Caco-2 (cell line): Measurements from ENCODE around the gene NFE2L2. TPM values are rescaled to one million over a fixed set of nuclear protein-coding genes. Genes with fewer than 3 reads are reported as not detected.

ENCODE experiments used
- BruUV-seq: library from RNA; stranded (reverse); fragments of 400-500 nt; replicated peaks from 2 replicates; lab custom pipeline; 2021; lab: Mats Ljungman, UMichigan
- CTCF ChIA-PET: fragments of 300-600 bp; sonication (Branson Sonifier 250); formaldehyde crosslinking; loops from one replicate; lab custom pipeline; 2022; ENCODE audit warnings: antibody characterized with exemption; lab: Charles Lee
- POLR2A ChIA-PET: fragments of 300-600 bp; sonication (Branson Sonifier 250); formaldehyde crosslinking; loops from one replicate; lab custom pipeline; 2022; ENCODE audit warnings: antibody characterized with exemption; lab: Charles Lee
- DNase-seq, 2 experiments: peaks; one replicate each; pipeline versions ENCODE4 v3.0.0 to v3.0.0-alpha.2; 2020 to 2022
- H3K27me3 ChIP-seq: replicated peaks from 2 replicates; pipeline ENCODE4 v1.6.0; 2011; ENCODE audit warnings: low read length; ENCODE audit not compliant: control insufficient read depth, insufficient read depth
- H3K36me3 ChIP-seq: 2 replicates; pipeline ENCODE4 v1.5.1; 2011; ENCODE audit warnings: low read length; ENCODE audit not compliant: control insufficient read depth, insufficient read depth
- H3K4me1 ChIP-seq: fragments of 250-450 bp; sonication (Bioruptor Pico); 2 replicates; pipeline ENCODE4 v1.5.1; 2020; ENCODE audit warnings: mild to moderate bottlenecking
- H3K4me3 ChIP-seq: 2 replicates; pipeline ENCODE4 v1.5.1; 2011; ENCODE audit warnings: low read depth, mild to moderate bottlenecking, control low read depth, low read length
- H3K9me3 ChIP-seq: fragments of 250-450 bp; sonication (Bioruptor Pico); 2 replicates; pipeline ENCODE4 v1.5.1; 2020; ENCODE audit warnings: mild to moderate bottlenecking, moderate library complexity
- H3K27ac Mint-ChIP-seq: one replicate; pipeline ENCODE4 v1.8.0; 2022; ENCODE audit warnings: mixed read lengths; ENCODE audit not compliant: unreplicated experiment
- H3K27me3 Mint-ChIP-seq: one replicate; pipeline ENCODE4 v1.8.0; 2022; ENCODE audit warnings: mixed read lengths; ENCODE audit not compliant: insufficient read depth, unreplicated experiment
- H3K36me3 Mint-ChIP-seq: one replicate; pipeline ENCODE4 v1.8.0; 2022; ENCODE audit warnings: mild to moderate bottlenecking, mixed read lengths; ENCODE audit not compliant: insufficient read depth, unreplicated experiment
- H3K4me1 Mint-ChIP-seq: one replicate; pipeline ENCODE4 v1.8.0; 2022; ENCODE audit warnings: low read depth, mixed read lengths; ENCODE audit not compliant: unreplicated experiment
- H3K4me3 Mint-ChIP-seq: one replicate; pipeline ENCODE4 v1.8.0; 2022; ENCODE audit warnings: mild to moderate bottlenecking, moderate library complexity, mixed read lengths; ENCODE audit not compliant: unreplicated experiment
- H3K9me3 Mint-ChIP-seq: one replicate; pipeline ENCODE4 v1.8.0; 2022; ENCODE audit warnings: mixed read lengths; ENCODE audit not compliant: unreplicated experiment
- CTCF ChIP-seq, 2 experiments: fragments of 200-600 bp in 1 of 2; IDR thresholded peaks; 1 replicate in 1 of 2; 2 replicates in 1 of 2; pipeline versions ENCODE4 v1.5.1 to v1.8.0; 2011 to 2022; ENCODE audit warnings: antibody characterized with exemption in 1 of 2, control low read depth in 1 of 2, inconsistent platforms in 1 of 2, low read depth in 1 of 2, low read length in 1 of 2, mild to moderate bottlenecking in 1 of 2, moderate library complexity in 1 of 2; ENCODE audit not compliant: insufficient read depth in 1 of 2, severe bottlenecking in 1 of 2, unreplicated experiment in 1 of 2
- intact Hi-C: fragments of 100-400 bp; cut with micrococcal nuclease; formaldehyde crosslinking; loops from one replicate; pipeline ENCODE4 v1.10.0; 2022; ENCODE audit not compliant: unreplicated experiment
- total RNA-seq: library from RNA; stranded (reverse); gene quantifications from 2 replicates; pipeline ENCODE4 v1.2.3, GENCODE V29; 2022

The NFE2L2 gene
- total RNA-seq, 1 experiment from 2014 or later, result 75.7 TPM

DNA sequence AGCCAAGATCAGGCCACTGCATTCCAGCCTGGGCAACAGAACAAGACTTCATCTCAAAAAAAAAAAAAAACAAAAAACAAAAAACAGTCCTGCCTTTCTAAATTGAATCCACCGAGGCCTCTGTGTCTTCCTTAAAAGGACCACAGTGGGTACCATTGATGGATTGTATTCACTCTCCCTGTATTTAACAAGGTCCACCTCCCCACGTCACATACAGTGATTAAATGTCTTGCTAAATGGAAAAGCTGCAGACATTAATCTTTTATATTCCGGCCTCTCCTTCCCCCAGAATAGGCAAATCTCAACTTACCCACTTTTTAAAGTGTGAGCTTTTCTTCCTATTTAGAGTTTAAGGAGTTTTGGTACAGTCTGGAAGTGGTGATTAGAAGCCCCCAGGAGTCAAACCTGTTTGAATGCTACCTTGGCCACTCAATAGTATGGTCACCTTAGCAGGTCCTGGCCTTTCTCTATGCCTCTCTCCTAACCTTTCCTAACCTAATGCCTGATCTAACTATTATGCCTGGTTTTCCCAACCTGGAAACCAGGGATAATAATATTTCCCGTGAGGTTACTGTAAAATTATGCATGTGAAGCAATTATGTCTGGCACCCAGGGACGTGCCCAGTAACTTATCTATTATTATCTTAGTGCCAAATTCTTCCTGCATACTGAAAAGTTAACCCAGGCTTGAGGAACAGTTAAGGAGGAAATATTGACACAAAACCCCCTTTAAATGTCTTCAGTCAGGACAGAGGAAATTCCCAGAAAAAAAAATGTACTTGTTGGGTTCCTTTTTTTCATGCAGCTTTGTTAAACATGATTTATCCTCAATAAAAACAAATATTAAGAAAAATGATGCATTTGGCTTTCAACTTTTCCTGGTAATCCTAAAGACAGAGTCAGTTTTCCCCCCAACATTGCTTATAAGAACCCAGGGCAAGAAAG lies 3.1 kb downstream of the NFE2L2 start:
- POLR2A ChIA-PET, result interaction anchor here (1.2 kb wide), 1 partner anchor 50 kb away, joined by 3 read pairs; no protein-coding TSS in a partner anchor
- TF ChIP-seq CTCF (IDR thresholded peaks at IDR 0.05; ENCODE audit: insufficient read depth in 1 of 2, low read depth in 1 of 2, low read length in 1 of 2, severe bottlenecking in 1 of 2, unreplicated experiment in 1 of 2), result no peak

GRCh38 chr2:177260379-177260778 lies 4.1 kb downstream of the NFE2L2 start:
- intact Hi-C loops, result loop anchor here (5.0 kb wide), 1 partner anchor 137 kb away; no protein-coding TSS in a partner anchor
- TF ChIP-seq CTCF (IDR thresholded peaks at IDR 0.05; ENCODE audit: insufficient read depth in 1 of 2, low read depth in 1 of 2, low read length in 1 of 2, severe bottlenecking in 1 of 2, unreplicated experiment in 1 of 2), result no peak
- peaks cover 41% of the 10 kb centered on the region for H3K4me1 ChIP-seq
- Mint-ChIP-seq H3K4me3 (peak overlapping the region; percentile 97), H3K36me3 (peaks cover 59% of the 10 kb centered on the region), H3K27ac (no peak overlapping the region), H3K9me3 (no peaks in the 10 kb centered on the region), H3K27me3 (no peaks in the 10 kb centered on the region), H3K4me1 (peaks cover 7% of the 10 kb centered on the region)
- no peaks in the 10 kb centered on the region for H3K27me3 ChIP-seq
- ChIA-PET POLR2A (interaction anchor here (1.2 kb wide), 1 partner anchor 49 kb away, joined by 3 read pairs; no protein-coding TSS in a partner anchor), CTCF (no interaction called here)
- H3K4me3 ChIP-seq, result no peak overlapping the region
- H3K9me3 ChIP-seq, result no peaks in the 10 kb centered on the region
- no peak for DNase-seq
- BruUV-seq, result no TSS peak
- no peaks in the 10 kb centered on the region; the same call in none of the 2 replicates for H3K36me3 ChIP-seq

More for the DNA sequence above, 3.1 kb downstream of the NFE2L2 start:
- Mint-ChIP-seq H3K9me3 (no peaks in the 10 kb centered on the region), H3K27ac (peak overlapping the region; percentile 91), H3K27me3 (no peaks in the 10 kb centered on the region), H3K4me1 (peaks cover 14% of the 10 kb centered on the region), H3K36me3 (peaks cover 55% of the 10 kb centered on the region), H3K4me3 (peak overlapping the region; percentile 97)
- no peak for DNase-seq
- intact Hi-C loops, result loop anchor here (2.0 to 5.0 kb wide), 2 partner anchors 136 to 155 kb away; no protein-coding TSS in a partner anchor
- H3K36me3 ChIP-seq, result no peaks in the 10 kb centered on the region; the same call in none of the 2 replicates
- H3K4me3 ChIP-seq, result no peak overlapping the region
- H3K9me3 ChIP-seq, result no peaks in the 10 kb centered on the region
- CTCF ChIA-PET, result no interaction called here
- no TSS peak for BruUV-seq
- H3K4me1 ChIP-seq, result peaks cover 41% of the 10 kb centered on the region
- H3K27me3 ChIP-seq, result no peaks in the 10 kb centered on the region

- peaks cover 62% of the 10 kb centered on the region for H3K36me3 Mint-ChIP-seq
- H3K36me3 ChIP-seq, result no peaks in the 10 kb centered on the region; the same call in none of the 2 replicates
- H3K4me1 Mint-ChIP-seq, result peaks cover 28% of the 10 kb centered on the region
- H3K27me3 ChIP-seq, result no peaks in the 10 kb centered on the region
- no peaks in the 10 kb centered on the region for H3K27me3 Mint-ChIP-seq
- CTCF ChIA-PET, result no interaction called here
- intact Hi-C loops, result no loop called here
- POLR2A ChIA-PET, result no interaction called here
- TF ChIP-seq CTCF (IDR thresholded peaks at IDR 0.05; ENCODE audit: insufficient read depth in 1 of 2, low read depth in 1 of 2, low read length in 1 of 2, severe bottlenecking in 1 of 2, unreplicated experiment in 1 of 2), result no peak
- no peak overlapping the region for H3K4me3 ChIP-seq
- no peak overlapping the region for H3K27ac Mint-ChIP-seq
- H3K4me1 ChIP-seq, result peaks cover 64% of the 10 kb centered on the region
- no peaks in the 10 kb centered on the region for H3K9me3 ChIP-seq
- no peaks in the 10 kb centered on the region for H3K9me3 Mint-ChIP-seq
- no TSS peak for BruUV-seq
- DNase-seq, result no peak
- no peak overlapping the region for H3K4me3 Mint-ChIP-seq
These were observed 6.5 kb downstream of the NFE2L2 start for GRCh38 chr2:177258059-177258458.
